Gastroesophageal sphincter (tissue), 3 donors: ENCODE results near the gene CTNNA1.

Source experiments
- EP300 ChIP-seq: sonication (generic); formaldehyde crosslinking; IDR thresholded peaks from one replicate; pipeline ENCODE4 v1.6.1; 2017; ENCODE audit warnings: antibody characterized with exemption, mild to moderate bottlenecking
- POLR2A ChIP-seq, 2 donors: fragments of 450-650 bp; IDR thresholded peaks; one replicate each; pipeline ENCODE4 v1.6.1; 2017; ENCODE audit warnings: antibody characterized with exemption in 2 of 2, mild to moderate bottlenecking in 2 of 2, moderate library complexity in 1 of 2
- TF ChIP-seq, protein P1 (sequence below), 4 experiments: fragments of 200-600 bp in 2 of 4; fragments of 450-650 bp in 2 of 4; sonication (generic) in 1 of 4; IDR thresholded peaks; one replicate each; pipeline ENCODE4 v1.5.1; 2017 to 2019; ENCODE audit warnings: antibody characterized with exemption in 4 of 4, mild to moderate bottlenecking in 2 of 4, moderate library complexity in 2 of 4

DNA sequence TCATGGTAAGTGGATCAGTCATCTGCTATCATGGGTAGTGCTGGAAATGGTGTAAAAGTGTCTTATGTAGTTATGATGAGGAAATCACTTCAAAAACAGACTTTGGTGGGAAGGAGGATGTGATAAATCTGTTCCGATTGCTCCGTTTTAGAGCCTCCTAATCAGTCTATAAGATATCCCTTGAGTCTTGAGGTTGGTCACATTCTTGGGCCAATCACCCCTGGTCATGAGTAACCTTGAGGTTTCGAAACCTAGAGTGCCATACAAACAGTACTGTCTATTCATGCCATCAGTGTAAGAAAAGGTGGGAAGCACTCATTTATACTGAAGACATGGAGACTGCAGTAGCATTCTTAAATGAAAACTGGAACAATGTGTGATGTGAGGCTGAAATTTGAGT, 76.1 kb downstream of the CTNNA1 start:
- TF ChIP-seq, protein P1, sequence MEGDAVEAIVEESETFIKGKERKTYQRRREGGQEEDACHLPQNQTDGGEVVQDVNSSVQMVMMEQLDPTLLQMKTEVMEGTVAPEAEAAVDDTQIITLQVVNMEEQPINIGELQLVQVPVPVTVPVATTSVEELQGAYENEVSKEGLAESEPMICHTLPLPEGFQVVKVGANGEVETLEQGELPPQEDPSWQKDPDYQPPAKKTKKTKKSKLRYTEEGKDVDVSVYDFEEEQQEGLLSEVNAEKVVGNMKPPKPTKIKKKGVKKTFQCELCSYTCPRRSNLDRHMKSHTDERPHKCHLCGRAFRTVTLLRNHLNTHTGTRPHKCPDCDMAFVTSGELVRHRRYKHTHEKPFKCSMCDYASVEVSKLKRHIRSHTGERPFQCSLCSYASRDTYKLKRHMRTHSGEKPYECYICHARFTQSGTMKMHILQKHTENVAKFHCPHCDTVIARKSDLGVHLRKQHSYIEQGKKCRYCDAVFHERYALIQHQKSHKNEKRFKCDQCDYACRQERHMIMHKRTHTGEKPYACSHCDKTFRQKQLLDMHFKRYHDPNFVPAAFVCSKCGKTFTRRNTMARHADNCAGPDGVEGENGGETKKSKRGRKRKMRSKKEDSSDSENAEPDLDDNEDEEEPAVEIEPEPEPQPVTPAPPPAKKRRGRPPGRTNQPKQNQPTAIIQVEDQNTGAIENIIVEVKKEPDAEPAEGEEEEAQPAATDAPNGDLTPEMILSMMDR (IDR thresholded peaks at IDR 0.05): no peak
- no peak for TF ChIP-seq EP300
- no peak for TF ChIP-seq POLR2A (IDR thresholded peaks at IDR 0.05)
